Measurements from ENCODE around the gene SLC38A10.

The SLC38A10 gene

GRCh38 chr17:81239714-81240555 is 55.2 kb downstream of the SLC38A10 start:
- peak; percentile 29 for DNase-seq (ENCODE audit: low spot score)

GRCh38 chr17:81238815-81239713 is 56.0 kb downstream of the SLC38A10 start, which contains the start of the genes NDUFAF8 and TEPSIN:
NDUFAF8 (plus strand) TSS chr17:81239318; CDS start chr17:81239364, 46 bp downstream.
TEPSIN (minus strand) TSS chr17:81239055; CDS start chr17:81239033, 22 bp downstream.
- peak; percentile 99 for DNase-seq (ENCODE audit: low spot score)

- DNase-seq (ENCODE audit: low spot score), result no peak
These were observed 56.7 kb downstream of the SLC38A10 start for GRCh38 chr17:81238490-81238814.

- DNase-seq (ENCODE audit: low spot score), result peak; percentile 11
These were observed 57.3 kb downstream of the SLC38A10 start for GRCh38 chr17:81237591-81238489.

GRCh38 chr17:81236784-81237183 is 58.3 kb downstream of the SLC38A10 start:
- no peak for DNase-seq (ENCODE audit: low spot score)

- no peak for DNase-seq (ENCODE audit: low spot score)
These were observed 59.0 kb downstream of the SLC38A10 start for GRCh38 chr17:81235822-81236740.

- DNase-seq (ENCODE audit: low spot score), result no peak
These were observed 59.9 kb downstream of the SLC38A10 start for GRCh38 chr17:81234940-81235821.

GRCh38 chr17:81234506-81234855 is 60.6 kb downstream of the SLC38A10 start:
- no peak for DNase-seq (ENCODE audit: low spot score)

GRCh38 chr17:81233811-81234505 is 61.1 kb downstream of the SLC38A10 start:
- DNase-seq (ENCODE audit: low spot score), result no peak

- no peak for DNase-seq (ENCODE audit: low spot score)
These were observed 61.8 kb downstream of the SLC38A10 start for GRCh38 chr17:81233316-81233715.

- DNase-seq (ENCODE audit: low spot score), result no peak
These were observed 62.4 kb downstream of the SLC38A10 start for GRCh38 chr17:81232616-81233241.

GRCh38 chr17:81231766-81232581 is 63.1 kb downstream of the SLC38A10 start:
- no peak for DNase-seq (ENCODE audit: low spot score)

GRCh38 chr17:81231121-81231645 is 63.9 kb downstream of the SLC38A10 start:
- no peak for DNase-seq (ENCODE audit: low spot score)

GRCh38 chr17:81230043-81230820 is 64.9 kb downstream of the SLC38A10 start:
- DNase-seq (ENCODE audit: low spot score), result no peak

- no peak for DNase-seq (ENCODE audit: low spot score)
These were observed 65.5 kb downstream of the SLC38A10 start for GRCh38 chr17:81229666-81229920.

- DNase-seq (ENCODE audit: low spot score), result no peak
These were observed 66.1 kb downstream of the SLC38A10 start for GRCh38 chr17:81228834-81229665.

All from hematopoietic multipotent progenitor cell treated with erythropoietin and hydrocortisone succinate and interleukin-3 and kit ligand, for 17 days (in vitro differentiated cells).